HG02840 (cell line): ENCODE data around the gene EEF1A2.
"Not testable (repeated sequence)": the region's sequence is repeated elsewhere in the genome, so short reads cannot be mapped to it uniquely, and the experiment has no call there.

Experiments used
- ATAC-seq: cut with Tn5 transposase; IDR thresholded peaks from one replicate; pipeline ENCODE4 v1.9.1; 2021; ENCODE audit warnings: mild to moderate bottlenecking, moderate library complexity, moderate number of reproducible peaks; ENCODE audit not compliant: unreplicated experiment, low FRiP score

EEF1A2 gene

GRCh38 chr20:63521602-63522001 lies 22.7 kb upstream of the EEF1A2 start:
- ATAC-seq, result no peak

GRCh38 chr20:63520934-63521601 lies 22.2 kb upstream of the EEF1A2 start:
- peak; percentile 34 for ATAC-seq

- peak; percentile 64 for ATAC-seq
Measured at GRCh38 chr20:63520504-63520933, 21.6 kb upstream of the EEF1A2 start, which contains the start of gene PPDPF. Gene PPDPF, plus strand, starts transcription at chr20:63520765. Its CDS starts 544 bp downstream, at chr20:63521309.

- ATAC-seq, result peak; percentile 35
Measured at GRCh38 chr20:63519668-63520503, 21.0 kb upstream of the EEF1A2 start.

- ATAC-seq, result no peak
Measured at GRCh38 chr20:63518946-63519667, 20.2 kb upstream of the EEF1A2 start.

- no peak for ATAC-seq
Measured at GRCh38 chr20:63518351-63518861, 19.5 kb upstream of the EEF1A2 start.

GRCh38 chr20:63517376-63518309 lies 18.8 kb upstream of the EEF1A2 start:
- no peak for ATAC-seq

- ATAC-seq, result not testable (repeated sequence)
Measured at GRCh38 chr20:63514520-63514919, 15.6 kb upstream of the EEF1A2 start.

GRCh38 chr20:63513207-63513606 lies 14.3 kb upstream of the EEF1A2 start:
- no peak for ATAC-seq

GRCh38 chr20:63509088-63509564 lies 10.2 kb upstream of the EEF1A2 start:
- ATAC-seq, result no peak

GRCh38 chr20:63508072-63508768 lies 9.3 kb upstream of the EEF1A2 start:
- no peak for ATAC-seq

GRCh38 chr20:63507083-63507743 lies 8.3 kb upstream of the EEF1A2 start:
- ATAC-seq, result no peak

GRCh38 chr20:63505723-63506122 lies 6.8 kb upstream of the EEF1A2 start:
- ATAC-seq, result no peak

- ATAC-seq, result no peak
Measured at GRCh38 chr20:63505281-63505680, 6.4 kb upstream of the EEF1A2 start.

- ATAC-seq, result no peak
Measured at GRCh38 chr20:63504642-63505041, 5.8 kb upstream of the EEF1A2 start.

- ATAC-seq, result no peak
Measured at GRCh38 chr20:63503524-63503923, 4.6 kb upstream of the EEF1A2 start.

- no peak for ATAC-seq
Measured at GRCh38 chr20:63502671-63503172, 3.8 kb upstream of the EEF1A2 start.
